Measurements from ENCODE around the gene KRTAP10-12. TPM values are rescaled to one million over a fixed set of nuclear protein-coding genes. Genes with fewer than 3 reads are reported as not detected.
"Not testable (repeated sequence)": the region's sequence is repeated elsewhere in the genome, so short reads cannot be mapped to it uniquely, and the experiment has no call there.

KRTAP10-12 gene
- total RNA-seq, 1 experiment from 2014 or later, result not detected

DNA sequence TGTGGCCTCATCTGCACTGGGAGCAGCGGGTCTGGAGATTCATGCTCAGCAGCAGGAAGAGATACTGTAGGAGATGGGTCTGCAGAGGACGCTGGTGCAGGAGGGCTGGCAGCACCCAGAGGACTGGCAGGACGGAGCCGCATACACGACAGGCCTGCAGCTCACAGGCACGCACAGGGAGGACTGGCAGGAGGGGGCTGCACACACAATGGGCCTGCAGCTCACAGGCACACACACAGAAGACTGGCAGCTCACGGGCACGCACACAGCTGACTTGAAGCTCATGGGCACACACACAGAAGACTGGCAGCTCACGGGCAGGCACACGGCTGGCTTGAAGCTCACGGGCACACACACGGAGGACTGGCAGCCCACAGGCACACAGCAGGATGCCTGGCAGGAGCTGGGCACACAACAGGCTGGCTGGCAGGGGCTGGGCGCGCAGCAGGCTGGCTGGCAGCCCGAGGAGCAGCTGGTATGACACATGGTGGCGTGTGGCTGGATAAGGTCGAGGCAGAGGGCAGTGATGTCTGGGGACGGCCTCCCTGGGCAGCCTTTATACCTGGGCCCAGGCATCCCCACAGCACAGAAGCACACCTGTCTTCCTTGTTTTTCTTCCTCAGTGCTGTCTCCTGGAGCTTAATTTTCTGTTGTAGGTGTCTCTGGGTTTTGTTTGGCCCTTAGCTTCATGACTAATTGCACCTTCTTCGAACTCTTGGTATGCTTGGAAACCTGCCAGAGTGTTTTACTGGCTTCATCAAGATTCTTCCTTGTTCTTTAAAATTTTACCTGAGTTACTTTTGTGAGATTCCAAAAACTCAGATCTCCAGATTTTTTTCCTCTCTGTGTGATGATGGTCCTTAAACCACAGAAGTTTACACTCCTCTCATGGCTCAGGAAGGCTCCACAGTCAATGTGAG lies 30.3 kb upstream of the KRTAP10-12 start, which contains the start of gene KRTAP12-2:
Gene KRTAP12-2 (minus strand): TSS at position 527 of the 920 bp plus-strand sequence. CDS start 41 bp downstream, at position 486.
- DNase-seq (ENCODE audit: low spot score), result peak; percentile 1
- in situ Hi-C loops (cut with HindIII; ENCODE audit: low sequenced_read_pairs), result no loop called here

DNA sequence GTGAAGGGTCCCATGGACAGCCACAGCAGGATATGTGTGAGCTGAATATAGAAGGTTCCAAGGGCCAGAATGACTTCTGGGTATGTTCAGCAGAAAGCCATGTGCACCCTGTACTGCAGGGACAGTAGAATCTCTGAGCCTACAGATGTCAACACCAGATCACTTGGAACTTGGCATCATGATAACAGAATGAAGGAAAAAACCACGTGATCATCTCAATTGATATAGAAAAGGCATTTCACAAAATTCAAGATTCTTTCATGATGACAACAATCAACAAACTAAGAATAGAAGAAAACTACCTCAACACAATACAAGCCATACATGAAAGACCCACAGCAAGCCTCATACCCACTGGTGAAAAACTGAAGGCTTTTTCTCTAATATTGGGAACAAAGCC lies 29.4 kb upstream of the KRTAP10-12 start:
- no peak for DNase-seq (ENCODE audit: low spot score)
- in situ Hi-C loops (cut with HindIII; ENCODE audit: low sequenced_read_pairs), result no loop called here

DNA sequence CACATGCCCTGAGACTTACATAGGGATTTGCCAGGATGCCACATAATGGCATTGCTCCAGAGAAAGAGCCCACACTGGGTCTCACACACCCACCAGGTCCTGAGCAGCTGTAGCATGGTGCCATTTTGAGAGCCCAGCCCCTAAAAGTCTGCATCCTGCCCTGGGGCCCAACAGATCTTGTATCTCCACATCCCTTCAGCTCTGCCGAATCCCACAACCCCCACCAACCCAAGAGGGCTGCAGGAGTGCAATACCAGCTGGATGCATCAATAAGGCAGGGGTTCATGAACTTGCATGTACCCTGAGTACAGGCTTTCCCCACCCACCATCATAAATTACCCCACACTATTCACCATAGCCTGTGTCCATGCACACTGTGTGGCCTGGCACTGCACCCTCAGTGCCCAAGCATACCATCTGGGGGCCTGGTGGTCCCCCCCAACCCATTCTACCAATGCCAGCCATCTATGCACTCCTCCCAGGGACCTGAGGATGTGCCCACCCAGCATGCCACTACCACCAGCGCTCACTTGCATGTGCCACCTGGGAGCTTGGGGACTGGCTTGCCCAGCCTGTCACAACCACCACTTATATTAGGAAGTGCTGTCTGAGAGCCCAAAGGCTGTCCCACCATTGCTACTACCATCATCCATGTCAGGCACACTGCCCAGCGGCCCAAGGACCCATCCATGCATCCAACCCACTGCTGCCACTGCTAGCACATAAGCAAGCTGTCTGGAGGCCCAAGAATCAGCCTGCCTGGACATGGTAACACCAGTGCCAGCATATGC lies 26.1 kb upstream of the KRTAP10-12 start:
- no peak for DNase-seq (ENCODE audit: low spot score)
- in situ Hi-C loops (cut with HindIII; ENCODE audit: low sequenced_read_pairs), result no loop called here

DNA sequence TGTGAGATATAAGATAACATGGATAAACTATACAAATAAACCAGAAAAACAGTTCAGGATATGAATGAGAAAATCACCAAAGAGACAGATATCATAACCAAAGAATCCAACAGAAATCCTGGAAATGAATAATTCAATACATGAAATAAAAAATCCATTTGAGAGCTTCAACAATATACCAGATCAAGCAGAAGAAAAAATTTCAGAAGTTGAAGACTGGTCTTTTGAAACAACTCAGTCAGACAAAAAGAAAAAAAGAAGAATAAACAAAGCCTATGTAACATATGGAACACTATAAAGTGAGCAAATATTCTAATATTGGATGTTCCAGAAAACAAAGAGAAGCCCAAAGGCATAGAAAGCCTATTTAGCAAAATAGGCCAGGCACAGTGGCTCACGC lies 25.1 kb upstream of the KRTAP10-12 start:
- in situ Hi-C loops (cut with HindIII; ENCODE audit: low sequenced_read_pairs), result no loop called here
- DNase-seq (ENCODE audit: low spot score), result no peak

DNA sequence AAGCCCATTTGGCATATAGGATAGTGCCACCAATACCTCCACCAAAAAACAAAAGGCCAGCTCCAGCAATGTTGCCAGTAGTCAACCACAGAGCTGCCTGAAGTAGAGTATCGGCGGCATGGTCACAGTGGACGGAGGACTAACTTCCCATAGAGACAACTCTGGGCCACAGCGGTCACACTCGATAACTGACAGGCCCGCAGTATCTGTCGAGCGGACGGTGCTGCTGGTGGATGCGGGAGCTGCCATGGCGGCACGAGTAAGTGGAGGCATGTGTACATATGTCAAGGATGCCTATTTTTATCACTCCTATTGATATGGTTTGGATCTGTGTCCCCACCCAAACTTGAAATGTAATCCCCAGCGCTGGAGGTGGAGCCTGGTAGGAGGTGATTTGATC lies 19.1 kb upstream of the KRTAP10-12 start:
- in situ Hi-C loops (cut with HindIII; ENCODE audit: low sequenced_read_pairs), result no loop called here
- no peak for DNase-seq (ENCODE audit: low spot score)

DNA sequence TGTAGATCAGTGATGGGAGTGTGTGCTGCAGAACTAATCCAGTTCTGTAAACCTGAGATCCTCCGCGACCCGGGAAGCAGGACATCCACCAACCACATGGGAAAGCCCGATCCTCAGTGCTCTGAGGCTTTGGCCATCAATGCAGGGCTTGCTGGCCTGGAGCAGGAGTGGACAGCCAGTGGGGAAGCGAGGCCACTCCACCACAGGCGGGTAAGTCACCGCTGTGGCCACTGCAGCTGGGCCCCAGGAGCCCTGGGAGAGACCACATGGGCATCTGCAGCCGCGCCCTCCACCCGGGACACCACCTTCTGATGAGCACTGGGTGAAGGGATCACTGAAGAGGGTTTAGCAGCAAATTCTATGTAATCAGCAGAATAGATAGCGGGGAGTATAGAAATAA lies 15.8 kb upstream of the KRTAP10-12 start:
- in situ Hi-C loops (cut with HindIII; ENCODE audit: low sequenced_read_pairs), result no loop called here
- DNase-seq (ENCODE audit: low spot score), result no peak

DNA sequence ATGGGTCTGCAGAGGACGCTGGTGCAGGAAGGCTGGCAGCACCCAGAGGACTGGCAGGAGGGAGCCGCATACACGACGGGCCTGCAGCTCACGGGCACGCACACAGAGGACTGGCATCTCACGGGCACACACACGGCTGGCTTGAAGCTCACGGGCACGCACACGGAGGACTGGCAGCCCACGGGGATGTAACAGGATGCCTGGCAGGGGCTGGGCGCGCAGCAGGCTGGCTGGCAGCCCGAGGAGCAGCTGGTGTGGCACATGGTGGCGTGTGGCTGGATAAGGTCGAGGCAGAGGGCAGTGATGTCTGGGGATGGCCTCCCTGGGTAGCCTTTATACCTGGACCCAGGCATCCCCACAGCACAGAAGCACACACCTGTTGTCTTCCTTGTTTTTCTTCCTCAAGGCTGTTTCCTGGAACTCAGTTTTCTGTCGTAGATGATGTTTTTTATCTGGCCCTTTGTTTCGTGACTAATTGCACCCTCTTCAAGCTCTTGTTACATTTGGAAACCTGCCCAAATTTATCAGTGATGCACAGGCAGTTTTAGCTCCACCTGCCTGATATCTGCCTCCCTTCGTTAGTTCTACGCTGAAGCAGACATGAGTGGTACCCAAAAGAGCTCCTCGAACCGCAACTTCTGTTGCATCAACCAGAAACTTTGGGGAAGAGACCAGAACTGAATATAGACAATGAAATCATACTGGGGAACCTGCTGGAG lies 15.0 kb upstream of the KRTAP10-12 start, which contains the start of gene KRTAP12-1:
Gene KRTAP12-1 (minus strand): TSS at position 303 of the 719 bp plus-strand sequence. CDS start 40 bp downstream, at position 263.
- DNase-seq (ENCODE audit: low spot score), result no peak
- in situ Hi-C loops (cut with HindIII; ENCODE audit: low sequenced_read_pairs), result no loop called here

DNA sequence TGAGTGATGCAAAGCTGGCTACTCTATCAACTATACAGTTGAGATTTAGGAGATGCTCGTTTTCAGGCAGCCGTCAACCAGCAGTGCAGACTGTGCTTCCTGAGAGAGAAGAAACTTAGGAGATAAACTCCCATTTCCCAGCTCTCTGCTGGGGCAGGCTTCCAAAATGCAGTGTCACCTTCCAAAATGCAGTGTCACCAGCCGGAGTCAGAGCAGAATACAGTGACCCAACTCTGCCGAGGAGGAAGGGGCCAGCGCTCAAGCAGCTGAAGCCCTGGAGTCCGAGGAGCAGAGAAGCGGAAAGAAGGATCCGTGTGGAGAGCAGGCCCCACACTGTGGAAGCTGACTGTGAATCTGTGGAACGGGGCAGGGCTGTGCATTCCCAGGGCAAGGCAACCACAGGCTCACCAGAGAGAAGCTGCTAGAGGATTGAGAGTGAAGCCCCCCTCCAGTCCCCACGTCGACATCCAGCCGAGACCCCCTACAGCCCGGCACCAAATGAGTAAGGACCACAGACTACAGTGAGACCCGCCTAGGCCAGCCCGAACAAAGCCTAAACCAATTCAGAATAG lies 14.3 kb upstream of the KRTAP10-12 start:
- DNase-seq (ENCODE audit: low spot score), result no peak
- in situ Hi-C loops (cut with HindIII; ENCODE audit: low sequenced_read_pairs), result no loop called here

DNA sequence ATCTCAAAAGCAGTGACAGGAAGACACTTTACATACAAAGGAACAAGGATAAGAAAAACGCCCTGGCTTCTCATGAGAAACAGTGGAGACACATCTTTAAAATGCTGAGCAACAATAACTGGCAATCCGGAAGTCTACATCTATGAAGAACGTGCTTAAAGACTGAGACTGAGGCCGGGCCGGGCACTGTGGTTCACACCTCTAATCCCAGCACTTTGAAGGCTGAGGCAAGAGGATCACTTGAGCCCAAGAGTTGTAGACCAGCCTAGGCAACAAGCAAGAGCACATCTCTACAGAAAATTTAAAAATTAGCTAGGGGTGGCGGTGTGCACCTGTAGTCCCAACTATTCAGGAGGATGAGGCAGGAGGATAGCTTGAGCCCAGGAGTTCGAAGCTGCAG lies 12.9 kb upstream of the KRTAP10-12 start:
- no peak for DNase-seq (ENCODE audit: low spot score)
- in situ Hi-C loops (cut with HindIII; ENCODE audit: low sequenced_read_pairs), result no loop called here

DNA sequence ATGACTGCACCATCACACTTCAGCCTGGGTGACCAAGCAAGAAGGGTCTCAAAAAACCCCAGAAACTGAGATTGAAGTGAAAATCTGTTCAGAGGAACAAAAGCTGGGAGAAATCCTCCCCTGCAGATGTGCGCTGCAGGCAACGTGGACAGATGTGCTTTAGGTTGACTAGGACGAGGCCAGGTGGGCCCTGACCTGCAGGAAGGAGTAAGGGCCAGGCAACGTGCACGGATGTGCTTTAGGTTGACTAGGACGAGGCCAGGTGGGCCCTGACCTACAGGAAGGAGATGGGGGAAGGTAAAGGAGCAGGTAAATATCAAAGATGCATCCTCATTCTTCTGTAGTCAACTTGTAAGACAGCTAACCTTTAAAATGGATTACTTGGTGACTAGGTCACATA lies 12.5 kb upstream of the KRTAP10-12 start:
- in situ Hi-C loops (cut with HindIII; ENCODE audit: low sequenced_read_pairs), result no loop called here
- DNase-seq (ENCODE audit: low spot score), result no peak

DNA sequence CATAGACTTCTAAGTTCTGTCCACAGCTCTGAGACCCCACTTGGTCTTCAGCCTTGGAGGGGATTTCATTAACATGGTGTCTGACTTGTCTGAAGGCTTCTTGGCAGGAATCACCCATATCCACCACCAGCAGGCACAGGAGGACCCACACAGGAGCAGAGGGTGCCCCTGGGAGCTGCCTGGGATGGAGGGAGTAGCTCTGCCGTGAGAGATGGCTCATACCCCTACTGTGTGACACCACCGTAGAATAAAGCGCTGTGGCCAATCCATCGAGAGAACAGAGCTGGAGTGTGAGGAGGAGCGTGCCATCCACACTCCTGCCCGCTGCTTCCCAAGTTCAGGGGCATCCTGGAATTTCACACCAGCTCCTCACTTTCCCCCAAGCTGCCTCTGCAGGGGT lies 11.9 kb upstream of the KRTAP10-12 start:
- in situ Hi-C loops (cut with HindIII; ENCODE audit: low sequenced_read_pairs); DNase-seq (ENCODE audit: low spot score): not testable (repeated sequence)

DNA sequence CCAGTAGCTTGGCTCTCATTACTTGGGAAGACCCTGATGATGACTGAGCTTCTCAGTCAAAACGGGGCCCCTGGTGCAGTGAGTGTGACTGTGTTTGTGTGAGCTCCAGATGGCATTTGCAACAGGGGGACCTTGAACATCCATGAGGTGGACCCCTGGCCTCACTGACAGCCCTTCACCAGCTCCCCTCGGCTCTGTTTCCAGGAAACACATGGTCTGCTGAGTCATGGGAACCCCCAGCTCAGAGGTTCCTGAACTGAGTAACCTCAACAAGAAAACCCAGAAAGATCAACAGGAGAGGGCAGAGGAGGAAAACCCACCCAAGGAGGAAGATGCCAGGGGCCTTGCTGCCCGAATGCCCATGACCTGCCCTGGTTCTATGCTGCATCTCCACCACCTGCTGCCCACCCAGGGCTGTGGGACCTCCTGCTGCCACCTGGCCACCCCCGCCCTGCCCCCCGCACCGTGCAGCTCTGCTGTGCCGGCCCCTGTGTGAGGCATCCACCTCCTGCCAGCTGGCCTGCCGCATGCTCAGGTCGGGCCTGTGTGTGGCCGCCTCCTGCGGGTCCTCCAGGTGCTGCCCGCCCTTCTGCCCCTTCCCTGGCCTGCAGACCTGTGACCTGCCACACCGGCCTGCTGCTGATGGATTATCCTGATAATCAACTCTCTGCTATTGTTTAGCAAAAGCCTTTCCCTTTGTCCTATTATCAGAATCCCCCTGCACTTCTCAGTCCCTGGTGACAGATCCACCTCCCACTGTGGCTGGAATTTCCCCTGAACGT lies 10.8 kb upstream of the KRTAP10-12 start:
- no peak for DNase-seq (ENCODE audit: low spot score)

DNA sequence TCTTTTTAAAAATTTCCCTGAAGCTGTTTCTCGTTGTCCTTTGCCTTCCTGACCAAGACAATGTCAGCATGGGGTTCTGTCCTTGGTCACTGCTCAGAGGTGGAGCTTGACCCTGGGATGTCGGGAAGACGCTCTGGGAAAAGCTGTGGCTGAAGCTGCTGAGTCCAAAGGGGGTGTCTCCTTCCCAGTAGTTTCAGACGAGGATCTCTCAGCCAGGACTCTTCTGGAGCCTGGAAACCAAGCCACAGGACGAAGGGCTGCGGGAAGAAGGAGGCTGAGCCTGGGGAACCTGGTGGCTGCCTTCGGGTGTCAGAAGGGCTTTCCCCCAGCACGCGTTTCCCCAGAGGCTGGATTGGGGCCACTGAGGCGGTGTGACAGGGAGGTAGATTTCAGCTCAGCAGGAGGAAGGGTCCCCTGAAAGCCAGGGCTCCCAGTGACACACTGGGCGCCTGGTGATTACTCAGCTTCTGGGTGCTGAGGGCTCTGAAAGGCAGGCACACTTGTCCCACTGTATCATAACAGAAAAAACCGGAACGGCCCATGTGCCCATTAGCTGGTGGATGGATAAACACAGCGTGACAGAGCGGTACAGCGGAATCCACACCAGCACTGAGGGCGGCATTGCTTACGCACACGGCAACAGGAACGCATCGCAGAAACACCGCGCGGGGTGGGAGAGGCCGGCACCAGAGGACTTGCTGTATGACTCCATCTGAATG lies 10.0 kb upstream of the KRTAP10-12 start:
- in situ Hi-C loops (cut with HindIII; ENCODE audit: low sequenced_read_pairs), result no loop called here
- no peak for DNase-seq (ENCODE audit: low spot score)

More for the DNA sequence above, 10.8 kb upstream of the KRTAP10-12 start:
- in situ Hi-C loops (cut with HindIII; ENCODE audit: low sequenced_read_pairs), result no loop called here

DNA sequence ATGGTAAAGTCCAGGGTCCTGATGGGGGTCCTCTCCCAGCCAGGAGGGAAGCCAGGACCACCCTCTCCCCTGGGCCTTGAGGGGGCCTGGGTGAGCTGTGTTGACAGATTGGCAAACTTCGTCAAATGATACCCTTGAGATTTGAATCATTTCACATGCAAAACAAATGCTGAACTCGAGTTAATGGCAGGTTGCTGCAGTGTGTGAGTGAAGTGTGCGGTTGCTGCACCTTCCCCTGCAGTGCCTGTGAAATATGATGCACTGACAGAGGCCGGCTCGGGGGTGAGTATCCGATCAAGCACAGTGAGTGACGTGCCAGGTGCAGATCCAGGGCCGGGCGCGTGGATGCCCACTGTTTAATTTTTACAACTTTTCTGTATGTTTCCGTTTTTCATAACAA lies 9.3 kb upstream of the KRTAP10-12 start:
- DNase-seq (ENCODE audit: low spot score), result no peak
- in situ Hi-C loops (cut with HindIII; ENCODE audit: low sequenced_read_pairs), result no loop called here

DNA sequence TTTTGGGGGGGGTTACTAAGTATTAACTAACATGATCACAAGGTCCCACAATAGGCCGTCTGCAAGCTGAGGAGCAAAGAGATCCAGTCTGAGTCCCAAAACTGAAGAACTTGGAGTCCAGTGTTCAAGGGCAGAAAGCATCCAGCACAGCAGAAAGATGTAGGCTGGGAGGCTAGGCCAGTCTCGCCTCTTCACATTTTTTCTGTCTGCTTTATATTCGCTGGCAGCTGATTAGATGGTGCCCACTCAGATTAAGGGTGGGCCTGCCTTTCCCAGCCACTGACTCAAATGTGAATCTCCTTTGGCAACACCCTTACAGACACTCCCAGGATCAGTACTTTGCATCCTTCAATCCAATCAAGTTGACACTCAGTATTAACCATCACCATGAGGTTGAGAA lies 7.2 kb upstream of the KRTAP10-12 start:
- in situ Hi-C loops (cut with HindIII; ENCODE audit: low sequenced_read_pairs), result not testable (repeated sequence)

DNA sequence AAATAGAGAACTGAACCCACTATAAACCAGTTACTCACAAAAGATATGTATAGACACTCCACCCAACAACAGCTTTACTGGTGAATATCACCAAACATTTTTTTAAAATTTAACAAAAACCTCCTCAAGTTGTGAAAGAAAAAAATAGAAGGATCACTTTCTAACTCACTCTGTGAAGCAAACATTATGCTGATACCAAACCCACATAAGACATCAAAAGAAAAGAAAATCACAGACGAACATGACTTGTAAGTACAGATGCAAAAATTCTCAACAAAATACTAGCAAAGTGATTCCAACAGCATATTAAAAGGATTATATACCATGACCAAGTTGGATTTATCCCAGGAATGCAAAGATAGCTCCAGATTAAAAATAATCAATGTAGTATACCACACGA lies 5.3 kb upstream of the KRTAP10-12 start:
- DNase-seq (ENCODE audit: low spot score), result no peak
- in situ Hi-C loops (cut with HindIII; ENCODE audit: low sequenced_read_pairs), result no loop called here

More for the DNA sequence above, 7.2 kb upstream of the KRTAP10-12 start:
- not testable (repeated sequence) for DNase-seq (ENCODE audit: low spot score)

DNA sequence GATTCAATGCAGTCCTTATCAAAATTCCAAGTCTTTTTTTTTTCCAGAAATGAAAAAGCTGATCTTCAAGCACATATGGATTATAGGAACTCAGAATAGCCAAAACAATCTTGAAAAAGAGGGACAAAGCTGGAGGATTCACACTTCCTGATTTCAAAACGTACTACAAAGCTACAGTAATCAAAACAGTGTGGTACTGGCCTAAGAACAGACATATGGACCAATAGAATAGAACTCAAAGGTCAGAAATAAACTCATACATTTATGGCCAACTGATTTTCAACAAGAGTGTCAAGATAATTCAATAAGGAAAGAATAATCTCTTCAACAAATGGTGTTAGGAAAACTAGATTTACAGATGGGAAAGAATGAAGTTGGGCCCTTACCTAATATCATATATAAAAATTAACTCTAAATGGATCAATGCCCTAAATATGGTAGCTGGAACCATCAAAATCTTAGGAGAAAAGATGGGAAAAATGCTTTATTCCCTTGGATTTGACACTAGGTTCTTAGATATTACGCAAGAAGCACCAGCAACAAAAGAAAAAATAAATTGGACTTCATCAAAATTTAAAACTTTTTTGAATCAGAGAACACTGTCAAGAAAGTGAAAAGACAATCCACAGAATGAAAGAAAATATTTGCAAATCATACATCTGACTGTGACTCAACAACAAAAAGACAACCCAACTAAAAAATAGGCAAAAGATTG lies 4.0 kb upstream of the KRTAP10-12 start:
- no peak for DNase-seq (ENCODE audit: low spot score)
- in situ Hi-C loops (cut with HindIII; ENCODE audit: low sequenced_read_pairs), result no loop called here

Measured in G401 (cell line).